Colonic mucosa (tissue), 4 donors: ENCODE measurements around the gene WDSUB1. TPM values are rescaled to one million over a fixed set of nuclear protein-coding genes. Genes with fewer than 3 reads are reported as not detected.
A peak's percentile ranks its signal among the peaks of the same experiment; 100 is the strongest.

Experiments used
- DNase-seq: peaks from one replicate; pipeline ENCODE4 v3.0.0-alpha.2; 2020
- H3K27ac ChIP-seq: fragments of 200-600 bp; one replicate; pipeline ENCODE4 v1.8.0; 2021
- H3K27me3 ChIP-seq: fragments of 200-600 bp; one replicate; pipeline ENCODE4 v1.8.0; 2021
- H3K36me3 ChIP-seq: fragments of 200-600 bp; one replicate; pipeline ENCODE4 v1.8.0; 2021
- H3K4me1 ChIP-seq: fragments of 200-600 bp; one replicate; pipeline ENCODE4 v1.8.0; 2021; ENCODE audit warnings: mild to moderate bottlenecking
- H3K4me3 ChIP-seq: fragments of 200-600 bp; one replicate; pipeline ENCODE4 v1.8.0; 2021
- H3K9ac ChIP-seq, 2 donors: one replicate each; pipeline ENCODE4 v1.7.0; 2013; ENCODE audit warnings: control low read depth in 2 of 2, low read depth in 2 of 2, low read length in 2 of 2
- H3K9me3 ChIP-seq: fragments of 200-600 bp; one replicate; pipeline ENCODE4 v1.8.0; 2021
- CTCF ChIP-seq: fragments of 200-600 bp; IDR thresholded peaks from one replicate; pipeline ENCODE4 v1.8.0; 2022; ENCODE audit warnings: antibody characterized with exemption, mild to moderate bottlenecking
- intact Hi-C: fragments of 100-400 bp; cut with DNase I; formaldehyde crosslinking; loops from one replicate; pipeline ENCODE4 v1.14.1; 2022
- total RNA-seq, 2 donors: library from RNA; stranded (reverse); fragmentation: NEBNext Ultra II Directional in 1 of 2; extraction: Animal tissue kit (Norgen Biotek cat#: 25700) in 1 of 2; gene quantifications; one replicate each; pipeline ENCODE4 v1.2.1, GENCODE V29; 2021
- donor health status: healthy.
- donor health status: DM: no; HTN: no; CAD: no.
- donor health status: DM: no; HTN: no; CAD: no.

The WDSUB1 gene
- total RNA-seq, 2 donors from 2014 or later = 7.2 to 7.5 TPM

DNA sequence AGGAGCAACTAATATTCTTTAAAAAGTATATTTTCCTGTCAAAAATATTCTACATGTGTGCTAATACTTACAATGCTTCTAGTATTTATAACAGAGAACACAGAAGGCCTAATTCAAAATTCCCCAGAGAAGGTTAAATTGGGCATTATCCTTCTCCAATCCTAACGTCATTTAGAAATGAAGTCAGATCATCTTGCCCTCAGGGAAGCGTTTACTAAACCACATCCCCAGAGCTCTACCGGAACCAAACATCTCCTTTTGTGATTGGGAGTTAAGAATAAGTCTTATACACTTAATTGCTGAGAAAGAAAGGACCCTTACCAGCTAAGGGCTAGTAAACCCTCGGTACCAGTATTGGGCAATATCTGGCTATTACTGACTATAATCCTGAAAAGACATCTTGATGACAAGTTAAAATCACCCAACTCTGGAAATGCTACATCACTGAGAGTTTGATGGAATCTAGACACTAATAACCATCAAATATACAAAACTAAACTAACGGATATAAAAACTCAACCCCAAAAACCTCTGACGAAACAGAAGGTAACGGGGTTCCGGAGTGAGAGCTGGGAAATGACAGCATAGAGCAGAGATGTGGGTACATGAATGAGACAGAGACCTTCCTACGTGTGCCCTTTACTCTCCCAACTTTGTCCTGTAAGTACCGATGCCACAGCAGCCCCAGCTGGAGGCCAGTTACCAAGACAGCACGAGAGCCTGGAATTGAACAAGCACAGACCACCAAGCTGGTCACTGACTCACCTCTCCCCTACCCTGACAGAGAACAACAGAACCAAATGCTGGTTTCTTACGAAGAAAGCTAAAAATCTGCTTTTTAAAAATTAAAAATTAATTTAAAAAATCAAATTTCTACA is 35.0 kb downstream of the WDSUB1 start:
- Histone ChIP-seq H3K36me3 (no peaks in the 10 kb centered on the region), H3K4me3 (no peak overlapping the region), H3K4me1 (no peaks in the 10 kb centered on the region), H3K27me3 (no peaks in the 10 kb centered on the region), H3K27ac (no peak overlapping the region), H3K9ac (no peak overlapping the region), H3K9me3 (no peaks in the 10 kb centered on the region)
- intact Hi-C loops = no loop called here
- DNase-seq = no peak
- no peak for TF ChIP-seq CTCF

DNA sequence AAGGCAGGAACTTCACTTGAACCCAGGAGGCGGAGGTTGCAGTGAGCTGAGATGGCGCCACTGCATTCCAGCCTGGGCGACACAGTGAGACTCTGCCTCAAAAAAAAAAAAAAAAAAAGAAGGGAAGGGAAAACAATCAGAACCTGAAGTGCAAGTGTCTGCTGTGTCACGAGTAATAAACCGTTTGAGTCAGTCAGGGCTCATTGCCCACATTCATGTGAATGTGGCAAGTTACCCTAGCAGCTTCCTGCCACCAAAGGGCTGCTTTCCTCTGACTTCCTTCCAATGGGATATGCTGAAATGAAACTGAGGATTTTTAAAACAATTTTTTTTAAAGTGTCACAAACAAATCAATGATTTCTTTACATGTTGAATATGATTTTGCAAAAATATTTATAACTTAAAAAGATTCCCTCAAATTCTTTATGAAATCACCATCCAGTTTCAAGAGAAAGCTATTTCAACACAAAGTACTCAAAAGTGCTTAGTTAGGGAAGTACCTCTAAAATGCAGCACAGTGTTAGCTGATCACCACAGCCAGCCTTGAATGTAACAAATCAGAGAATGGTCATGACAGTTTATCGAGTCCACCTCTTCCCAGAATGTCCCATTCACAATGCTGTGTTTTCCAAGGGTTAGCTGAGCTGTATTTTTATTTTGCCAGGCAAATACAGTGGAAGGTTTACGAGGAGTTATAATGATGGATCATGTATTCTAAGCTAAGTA is 36.4 kb downstream of the WDSUB1 start:
- DNase-seq = peak; percentile 75
- no peak for TF ChIP-seq CTCF
- no peaks in the 10 kb centered on the region for H3K4me1 ChIP-seq
- intact Hi-C loops = no loop called here
- no peaks in the 10 kb centered on the region for H3K36me3 ChIP-seq
- H3K9ac ChIP-seq = no peak overlapping the region
- H3K9me3 ChIP-seq = no peaks in the 10 kb centered on the region
- H3K27me3 ChIP-seq = no peaks in the 10 kb centered on the region
- no peak overlapping the region for H3K4me3 ChIP-seq
- H3K27ac ChIP-seq = peak overlapping the region; percentile 37

DNA sequence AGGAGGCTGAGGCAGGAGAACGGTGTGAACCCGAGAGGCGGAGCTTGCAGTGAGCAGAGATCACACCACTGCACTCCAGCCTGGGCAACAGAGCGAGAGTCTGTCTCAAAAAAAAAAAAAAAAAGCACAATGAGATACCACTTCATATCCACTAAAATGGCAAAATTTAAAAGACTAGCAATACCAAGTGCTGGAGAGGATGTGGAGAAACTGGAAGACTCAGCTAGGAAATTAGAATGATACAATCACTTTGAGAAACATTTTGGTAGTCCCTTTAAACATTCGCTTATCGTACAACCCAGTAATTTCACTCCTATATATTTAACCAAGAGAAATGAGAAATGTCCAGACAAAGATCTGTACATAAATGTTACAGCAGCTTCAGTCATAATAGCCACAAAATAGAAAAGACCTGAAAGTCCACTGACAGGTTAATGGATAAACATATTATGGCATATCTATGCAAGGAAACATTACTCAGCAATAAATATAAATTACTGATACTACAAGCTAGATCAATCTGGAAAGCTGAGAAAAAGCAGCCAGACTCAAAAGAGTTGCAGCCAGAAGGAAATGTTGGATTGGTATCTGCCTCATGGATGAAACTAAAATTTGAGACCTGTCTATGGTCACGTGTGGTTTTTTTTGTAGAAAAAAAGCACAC is 40.0 kb downstream of the WDSUB1 start:
- TF ChIP-seq CTCF = no peak
- DNase-seq = no peak
- no peak overlapping the region for H3K4me3 ChIP-seq
- intact Hi-C loops = no loop called here
- no peak overlapping the region for H3K27ac ChIP-seq
- H3K9ac ChIP-seq = no peak overlapping the region
- H3K27me3 ChIP-seq = no peaks in the 10 kb centered on the region
- no peaks in the 10 kb centered on the region for H3K9me3 ChIP-seq
- peaks cover under 1% of the 10 kb centered on the region for H3K36me3 ChIP-seq
- no peaks in the 10 kb centered on the region for H3K4me1 ChIP-seq

- DNase-seq = no peak
- Histone ChIP-seq H3K9me3 (no peaks in the 10 kb centered on the region), H3K36me3 (peaks cover 7% of the 10 kb centered on the region), H3K27me3 (no peaks in the 10 kb centered on the region), H3K9ac (no peak overlapping the region), H3K4me1 (no peaks in the 10 kb centered on the region), H3K4me3 (no peak overlapping the region), H3K27ac (no peak overlapping the region)
- intact Hi-C loops = no loop called here
- no peak for TF ChIP-seq CTCF
Observed at GRCh38 chr2:159243529-159243928, 43.0 kb downstream of the WDSUB1 start.

DNA sequence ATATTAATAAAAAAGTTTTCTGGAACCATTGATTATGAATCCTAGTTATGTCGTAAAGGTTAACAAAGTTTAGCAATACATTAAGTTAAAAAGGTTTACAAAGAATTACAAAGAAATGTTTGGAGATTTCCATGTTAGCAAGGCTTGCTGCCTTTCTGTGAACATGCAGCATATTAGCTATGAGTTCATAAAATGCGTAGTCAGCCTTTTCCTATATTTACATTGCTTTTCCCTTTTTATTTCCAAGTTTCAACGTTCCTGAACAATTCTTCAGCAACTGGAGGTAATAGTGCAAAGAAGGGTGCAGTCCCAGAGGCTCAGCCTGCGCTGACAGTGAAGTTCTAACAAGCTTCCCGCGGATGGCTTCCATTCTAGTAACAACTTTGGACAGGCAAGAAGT is 51.6 kb downstream of the WDSUB1 start:
- Histone ChIP-seq H3K9ac (no peak overlapping the region), H3K9me3 (no peaks in the 10 kb centered on the region), H3K4me3 (no peak overlapping the region), H3K36me3 (peaks cover 2% of the 10 kb centered on the region), H3K27me3 (no peaks in the 10 kb centered on the region), H3K27ac (no peak overlapping the region), H3K4me1 (no peaks in the 10 kb centered on the region)
- intact Hi-C loops = no loop called here
- DNase-seq = no peak
- no peak for TF ChIP-seq CTCF
